OCI-LY1 (cell line): ENCODE results near the gene PRMT7.

ENCODE experiments used
- H2AFZ ChIP-seq: fragments of 200-600 bp; sonication (generic), shearing (Covaris generic); 2 replicates; pipeline ENCODE4 v1.6.0; 2014; ENCODE audit warnings: antibody characterized with exemption, mild to moderate bottlenecking, low read length
- H3F3A ChIP-seq: fragments of 200-600 bp; sonication (generic), shearing (Covaris generic); 2 replicates; pipeline ENCODE4 v1.6.0; 2014; ENCODE audit warnings: mild to moderate bottlenecking, antibody characterized with exemption, low read length, moderate library complexity; ENCODE audit not compliant: insufficient read depth
- H3K27ac ChIP-seq: fragments of 200-600 bp; sonication (generic); 2 replicates; pipeline ENCODE4 v1.5.1; 2014; ENCODE audit warnings: low read length, mixed run types, mild to moderate bottlenecking, low read depth; ENCODE audit not compliant: poor library complexity, severe bottlenecking
- H3K27me3 ChIP-seq: fragments of 200-600 bp; sonication (generic); 2 replicates; pipeline ENCODE4 v1.6.0; 2014; ENCODE audit warnings: antibody characterized with exemption, mild to moderate bottlenecking, low read length, moderate library complexity; ENCODE audit not compliant: insufficient read depth
- H3K36me3 ChIP-seq: fragments of 200-600 bp; sonication (generic); 2 replicates; pipeline ENCODE4 v1.6.1; 2014; ENCODE audit warnings: mild to moderate bottlenecking, antibody characterized with exemption, low read length, moderate library complexity, mixed read lengths; ENCODE audit not compliant: insufficient read depth
- H3K4me1 ChIP-seq: fragments of 200-600 bp; sonication (generic); 2 replicates; pipeline ENCODE4 v1.5.1; 2014; ENCODE audit warnings: mild to moderate bottlenecking, low read length, moderate library complexity; ENCODE audit not compliant: insufficient read depth, severe bottlenecking
- H3K4me2 ChIP-seq: fragments of 200-600 bp; sonication (generic), shearing (Covaris generic); 2 replicates; pipeline ENCODE4 v1.6.1; 2014; ENCODE audit warnings: low read length
- H3K4me3 ChIP-seq: fragments of 200-600 bp; sonication (generic); 2 replicates; pipeline ENCODE4 v1.5.1; 2014; ENCODE audit warnings: low read length, low read depth, mild to moderate bottlenecking, mixed read lengths; ENCODE audit not compliant: poor library complexity, severe bottlenecking
- H3K79me2 ChIP-seq: fragments of 200-600 bp; shearing (Covaris generic); 2 replicates; pipeline ENCODE4 v1.6.1; 2016; ENCODE audit warnings: mixed run types, low read length, mixed read lengths; ENCODE audit not compliant: insufficient read depth
- H3K9ac ChIP-seq: fragments of 200-600 bp; sonication (generic), shearing (Covaris generic); 2 replicates; pipeline ENCODE4 v1.6.1; 2014; ENCODE audit warnings: mild to moderate bottlenecking, low read length, mixed read lengths
- H3K9me2 ChIP-seq: fragments of 200-600 bp; sonication (generic), shearing (Covaris generic); 2 replicates; pipeline ENCODE4 v1.6.1; 2014; ENCODE audit warnings: low read depth, mild to moderate bottlenecking, low read length, mixed read lengths
- H3K9me3 ChIP-seq: fragments of 200-600 bp; shearing (Covaris generic); 2 replicates; pipeline ENCODE4 v1.6.1; 2014; ENCODE audit warnings: low read length, mixed read lengths
- H4K20me1 ChIP-seq: fragments of 200-600 bp; sonication (generic), shearing (Covaris generic); 2 replicates; pipeline ENCODE4 v1.6.0; 2016; ENCODE audit warnings: mild to moderate bottlenecking, low read length; ENCODE audit not compliant: insufficient read depth
- CTCF ChIP-seq: fragments of 200-600 bp; sonication (generic), shearing (Covaris generic); IDR thresholded peaks from 2 replicates; pipeline ENCODE4 v1.5.1; 2017; ENCODE audit warnings: mild to moderate bottlenecking, antibody characterized with exemption, low read length, moderate library complexity, mixed read lengths
- EZH2 ChIP-seq: fragments of 200-600 bp; sonication (generic), shearing (Covaris generic); IDR thresholded peaks from 2 replicates; pipeline ENCODE4 v1.8.0; 2017; ENCODE audit warnings: borderline replicate concordance, mixed run types, mild to moderate bottlenecking, antibody characterized with exemption, low read length, moderate library complexity, mixed read lengths

PRMT7 gene

GRCh38 chr16:68283801-68284598 lies 26.8 kb upstream of the PRMT7 start:
- Histone ChIP-seq H3K9ac (peak overlapping the region; percentile 61), H3K79me2 (peaks cover 5% of the 10 kb centered on the region; the same call in 1 of the 2 replicates), H3K27ac (peak overlapping the region; percentile 98), H3K9me3 (no peaks in the 10 kb centered on the region), H3F3A (peaks cover 16% of the 10 kb centered on the region; the same call in 1 of the 2 replicates), H3K27me3 (no peaks in the 10 kb centered on the region), H3K36me3 (peaks cover 53% of the 10 kb centered on the region), H3K9me2 (no peaks in the 10 kb centered on the region), H3K4me1 (peaks cover 91% of the 10 kb centered on the region), H2AFZ (no peak overlapping the region), H3K4me2 (peak overlapping the region; percentile 61), H4K20me1 (no peaks in the 10 kb centered on the region), H3K4me3 (peak overlapping the region; percentile 34)
- TF ChIP-seq EZH2 (no peak), CTCF (no peak)

GRCh38 chr16:68284847-68285246 lies 26.0 kb upstream of the PRMT7 start:
- Histone ChIP-seq H3K36me3 (peaks cover 51% of the 10 kb centered on the region), H3K27me3 (no peaks in the 10 kb centered on the region), H3K9ac (no peak overlapping the region; the same call in 1 of the 2 replicates), H3K4me2 (peak overlapping the region; percentile 61), H3K9me2 (no peaks in the 10 kb centered on the region), H3K4me3 (no peak overlapping the region), H4K20me1 (no peaks in the 10 kb centered on the region), H3K9me3 (no peaks in the 10 kb centered on the region), H3K4me1 (peaks cover 91% of the 10 kb centered on the region), H3F3A (peaks cover 16% of the 10 kb centered on the region; the same call in 1 of the 2 replicates), H3K79me2 (peaks cover 5% of the 10 kb centered on the region; the same call in 1 of the 2 replicates), H2AFZ (no peak overlapping the region), H3K27ac (peak overlapping the region; percentile 98)
- TF ChIP-seq CTCF (no peak), EZH2 (no peak)

DNA sequence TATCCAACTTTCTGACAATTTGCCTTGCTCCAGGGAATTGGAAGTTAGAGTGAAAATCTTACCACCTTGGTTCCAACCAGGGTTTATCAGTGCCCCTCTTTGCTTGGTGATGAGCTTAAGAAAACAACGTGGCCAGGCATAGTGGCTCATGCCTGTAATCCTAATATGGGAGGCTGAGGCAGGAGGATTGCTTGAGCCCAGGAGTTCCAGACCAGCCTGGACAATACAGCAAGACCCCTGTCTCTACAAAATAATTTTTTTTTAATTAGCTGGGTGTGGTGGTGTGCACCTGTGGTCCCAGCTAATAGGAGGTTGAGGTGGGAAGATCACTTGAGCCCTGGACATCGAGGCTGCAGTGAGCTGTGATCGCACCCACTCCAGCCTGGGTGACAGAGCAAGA lies 25.1 kb upstream of the PRMT7 start:
- no peak overlapping the region for H3K4me3 ChIP-seq

More for the DNA sequence above, 25.1 kb upstream of the PRMT7 start:
- H3K9me3 ChIP-seq = no peaks in the 10 kb centered on the region
- peaks cover 16% of the 10 kb centered on the region; the same call in 1 of the 2 replicates for H3F3A ChIP-seq
- H3K4me2 ChIP-seq = peak overlapping the region; percentile 35; the same call in 1 of the 2 replicates
- H3K9ac ChIP-seq = no peak overlapping the region; the same call in 1 of the 2 replicates
- peak overlapping the region; percentile 98 for H3K27ac ChIP-seq
- peaks cover 5% of the 10 kb centered on the region; the same call in 1 of the 2 replicates for H3K79me2 ChIP-seq
- H3K36me3 ChIP-seq = peaks cover 58% of the 10 kb centered on the region
- H2AFZ ChIP-seq = no peak overlapping the region
- peaks cover 85% of the 10 kb centered on the region for H3K4me1 ChIP-seq
- no peaks in the 10 kb centered on the region for H4K20me1 ChIP-seq
- H3K9me2 ChIP-seq = no peaks in the 10 kb centered on the region
- no peaks in the 10 kb centered on the region for H3K27me3 ChIP-seq
- TF ChIP-seq EZH2 (no peak), CTCF (no peak)
